ENCODE measurements around the gene APCDD1L. TPM values are rescaled to one million over a fixed set of nuclear protein-coding genes. Genes with fewer than 3 reads are reported as not detected.
A peak's percentile ranks its signal among the peaks of the same experiment; 100 is the strongest.

Gene APCDD1L
- total RNA-seq, 1 experiment from 2014 or later: not detected

- peaks cover 29% of the 10 kb centered on the region for H3K4me1 ChIP-seq (ENCODE audit: low read length)
- DNase-seq: no peak
- H4K20me1 ChIP-seq (ENCODE audit: insufficient read depth, low read depth, low read length): no peaks in the 10 kb centered on the region
Observed at GRCh38 chr20:58494923-58495622, 20.1 kb downstream of the APCDD1L start.

DNA sequence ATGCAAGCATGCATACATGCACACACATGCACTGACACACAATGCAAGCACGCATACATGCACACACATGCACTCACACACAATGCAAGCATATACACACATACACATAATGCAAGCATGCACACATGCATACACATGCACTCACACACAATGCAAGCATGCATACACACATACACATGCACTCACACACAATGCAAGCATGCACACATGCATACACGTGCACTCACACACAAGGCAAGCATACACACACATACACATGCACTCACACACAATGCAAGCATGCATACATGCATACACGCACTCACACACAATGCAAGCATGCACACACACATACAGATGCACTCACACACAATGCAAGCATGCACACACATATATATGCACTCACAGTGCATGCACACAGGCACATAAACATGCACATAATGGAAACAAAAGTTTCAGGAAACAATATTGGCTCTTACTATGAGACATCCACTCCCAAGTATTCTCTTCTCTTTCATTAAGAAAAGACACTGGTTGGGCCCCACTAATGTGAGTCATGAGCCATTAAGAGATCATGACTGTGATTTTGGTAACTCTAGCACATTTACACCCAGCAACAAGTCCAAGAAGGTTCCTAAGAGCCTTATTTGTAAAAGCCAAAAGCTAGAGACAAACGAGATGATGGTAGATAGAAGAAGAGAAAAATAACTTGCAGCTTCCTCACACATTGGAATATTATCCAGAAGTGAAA is 22.2 kb downstream of the APCDD1L start:
- no peak for DNase-seq
- Histone ChIP-seq H3K4me1 (ENCODE audit: low read length) (peaks cover 29% of the 10 kb centered on the region), H3K4me2 (ENCODE audit: low read depth, low read length, poor library complexity, severe bottlenecking) (peak overlapping the region; percentile 59), H3K4me3 (ENCODE audit: low read length) (peak overlapping the region; percentile 8; the same call in 1 of the 2 replicates), H3K36me3 (ENCODE audit: insufficient read depth, low read length) (no peaks in the 10 kb centered on the region), H3K79me2 (ENCODE audit: low read length) (no peaks in the 10 kb centered on the region), H3K9me2 (replicated peaks; ENCODE audit: insufficient read depth, low read length) (no peaks in the 10 kb centered on the region), H3K9me3 (ENCODE audit: low read length) (no peaks in the 10 kb centered on the region), H3K27ac (ENCODE audit: low read length) (no peak overlapping the region), H3K9ac (ENCODE audit: low read length) (no peak overlapping the region), H4K20me1 (ENCODE audit: insufficient read depth, low read depth, low read length) (no peaks in the 10 kb centered on the region), H3K27me3 (ENCODE audit: low read length) (no peaks in the 10 kb centered on the region), H2AFZ (ENCODE audit: low read length) (no peak overlapping the region)

More at GRCh38 chr20:58494923-58495622, 20.1 kb downstream of the APCDD1L start:
- no peak overlapping the region for H3K4me3 ChIP-seq (ENCODE audit: low read length)
- no peaks in the 10 kb centered on the region for H3K27me3 ChIP-seq (ENCODE audit: low read length)
- H2AFZ ChIP-seq (ENCODE audit: low read length): no peak overlapping the region
- H3K9me3 ChIP-seq (ENCODE audit: low read length): no peaks in the 10 kb centered on the region
- H3K9ac ChIP-seq (ENCODE audit: low read length): no peak overlapping the region
- no peak overlapping the region for H3K27ac ChIP-seq (ENCODE audit: low read length)
- H3K36me3 ChIP-seq (ENCODE audit: insufficient read depth, low read length): no peaks in the 10 kb centered on the region
- no peaks in the 10 kb centered on the region for H3K9me2 ChIP-seq (replicated peaks; ENCODE audit: insufficient read depth, low read length)
- H3K4me2 ChIP-seq (ENCODE audit: low read depth, low read length, poor library complexity, severe bottlenecking): no peak overlapping the region
- no peaks in the 10 kb centered on the region for H3K79me2 ChIP-seq (ENCODE audit: low read length)

DNA sequence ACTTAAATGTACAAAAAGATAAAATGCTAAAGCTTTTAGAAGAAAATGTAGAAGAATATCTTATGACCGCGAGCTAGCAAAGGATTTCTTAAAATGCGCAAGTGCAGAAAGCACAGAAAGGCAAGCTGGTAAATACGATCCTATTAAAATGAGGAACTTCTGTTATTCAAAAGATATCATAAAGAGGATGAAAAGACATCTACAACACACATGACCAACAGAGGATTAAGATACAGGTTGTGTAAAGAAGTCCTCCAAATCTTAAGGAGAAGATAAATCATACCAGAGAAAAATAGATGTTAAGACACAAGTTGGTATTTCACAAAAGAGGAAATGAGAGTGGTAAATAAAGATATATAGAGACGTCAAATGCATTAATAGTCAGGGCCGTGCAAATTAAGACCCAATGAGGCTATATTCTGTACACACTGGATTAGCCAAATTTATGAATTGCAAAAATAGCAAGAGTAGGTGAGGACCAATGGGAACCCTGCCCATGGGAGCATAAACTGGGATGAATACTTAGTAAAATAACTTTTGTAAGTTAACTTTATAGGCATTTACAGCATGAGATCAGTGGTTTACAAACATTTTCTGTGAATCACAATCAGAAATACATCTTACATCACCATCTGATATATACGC is 23.0 kb downstream of the APCDD1L start:
- peak overlapping the region; percentile 59 for H3K4me2 ChIP-seq (ENCODE audit: low read depth, low read length, poor library complexity, severe bottlenecking)
- H3K27ac ChIP-seq (ENCODE audit: low read length): peak overlapping the region; percentile 63
- no peaks in the 10 kb centered on the region for H3K36me3 ChIP-seq (ENCODE audit: insufficient read depth, low read length)
- H2AFZ ChIP-seq (ENCODE audit: low read length): no peak overlapping the region
- no peaks in the 10 kb centered on the region for H3K27me3 ChIP-seq (ENCODE audit: low read length)
- H3K9me2 ChIP-seq (replicated peaks; ENCODE audit: insufficient read depth, low read length): no peaks in the 10 kb centered on the region
- peaks cover 5% of the 10 kb centered on the region; the same call in 1 of the 2 replicates for H3K9me3 ChIP-seq (ENCODE audit: low read length)
- no peak overlapping the region for H3K9ac ChIP-seq (ENCODE audit: low read length)
- H3K79me2 ChIP-seq (ENCODE audit: low read length): no peaks in the 10 kb centered on the region
- peak overlapping the region; percentile 14; the same call in 1 of the 2 replicates for H3K4me3 ChIP-seq (ENCODE audit: low read length)
- peak; percentile 80 for DNase-seq
- no peaks in the 10 kb centered on the region for H4K20me1 ChIP-seq (ENCODE audit: insufficient read depth, low read depth, low read length)
- H3K4me1 ChIP-seq (ENCODE audit: low read length): peaks cover 29% of the 10 kb centered on the region

DNA sequence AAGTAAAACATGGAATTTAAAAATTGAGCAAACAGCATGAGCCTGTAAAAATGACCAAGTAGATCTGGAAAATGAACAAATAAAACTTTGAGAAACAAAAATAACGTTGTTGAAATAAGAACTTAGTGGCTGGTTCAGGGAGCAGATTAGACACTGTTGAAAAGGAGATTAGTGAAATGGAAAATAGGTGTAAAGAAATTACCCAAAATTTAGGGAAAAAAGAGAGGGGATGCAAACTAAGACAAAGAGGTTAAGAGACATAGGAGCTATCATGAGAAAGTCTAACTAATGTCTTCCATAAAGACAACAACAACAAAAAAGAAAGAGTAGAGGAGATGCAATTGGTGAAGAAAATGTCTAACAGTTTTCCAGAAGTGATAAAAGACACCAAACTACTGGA is 29.0 kb downstream of the APCDD1L start:
- Histone ChIP-seq H2AFZ (ENCODE audit: low read length) (no peak overlapping the region), H3K27ac (ENCODE audit: low read length) (no peak overlapping the region), H3K27me3 (ENCODE audit: low read length) (no peaks in the 10 kb centered on the region), H3K36me3 (ENCODE audit: insufficient read depth, low read length) (0 out of 2 replicates have a peak, but pooled peaks cover 4% of the 10 kb centered on the region), H3K4me1 (ENCODE audit: low read length) (peaks cover 6% of the 10 kb centered on the region), H3K9ac (ENCODE audit: low read length) (no peak overlapping the region), H3K4me2 (ENCODE audit: low read depth, low read length, poor library complexity, severe bottlenecking) (no peak overlapping the region), H3K4me3 (ENCODE audit: low read length) (no peak overlapping the region), H4K20me1 (ENCODE audit: insufficient read depth, low read depth, low read length) (no peaks in the 10 kb centered on the region; the same call in 1 of the 2 replicates), H3K9me2 (replicated peaks; ENCODE audit: insufficient read depth, low read length) (no peaks in the 10 kb centered on the region), H3K9me3 (ENCODE audit: low read length) (peaks cover 11% of the 10 kb centered on the region), H3K79me2 (ENCODE audit: low read length) (no peaks in the 10 kb centered on the region)
- DNase-seq: no peak

- Histone ChIP-seq H3K9ac (ENCODE audit: low read length) (no peak overlapping the region), H3K79me2 (ENCODE audit: low read length) (no peaks in the 10 kb centered on the region), H3K27ac (ENCODE audit: low read length) (no peak overlapping the region), H3K9me2 (replicated peaks; ENCODE audit: insufficient read depth, low read length) (no peaks in the 10 kb centered on the region), H3K36me3 (ENCODE audit: insufficient read depth, low read length) (0 out of 2 replicates have a peak, but pooled peaks cover 4% of the 10 kb centered on the region), H3K4me1 (ENCODE audit: low read length) (peaks cover 2% of the 10 kb centered on the region; the same call in 1 of the 2 replicates), H3K4me2 (ENCODE audit: low read depth, low read length, poor library complexity, severe bottlenecking) (no peak overlapping the region), H4K20me1 (ENCODE audit: insufficient read depth, low read depth, low read length) (no peaks in the 10 kb centered on the region; the same call in 1 of the 2 replicates), H2AFZ (ENCODE audit: low read length) (no peak overlapping the region), H3K4me3 (ENCODE audit: low read length) (no peak overlapping the region), H3K9me3 (ENCODE audit: low read length) (peaks cover 11% of the 10 kb centered on the region), H3K27me3 (ENCODE audit: low read length) (no peaks in the 10 kb centered on the region)
- DNase-seq: no peak
Observed at GRCh38 chr20:58485393-58485792, 29.8 kb downstream of the APCDD1L start.

DNA sequence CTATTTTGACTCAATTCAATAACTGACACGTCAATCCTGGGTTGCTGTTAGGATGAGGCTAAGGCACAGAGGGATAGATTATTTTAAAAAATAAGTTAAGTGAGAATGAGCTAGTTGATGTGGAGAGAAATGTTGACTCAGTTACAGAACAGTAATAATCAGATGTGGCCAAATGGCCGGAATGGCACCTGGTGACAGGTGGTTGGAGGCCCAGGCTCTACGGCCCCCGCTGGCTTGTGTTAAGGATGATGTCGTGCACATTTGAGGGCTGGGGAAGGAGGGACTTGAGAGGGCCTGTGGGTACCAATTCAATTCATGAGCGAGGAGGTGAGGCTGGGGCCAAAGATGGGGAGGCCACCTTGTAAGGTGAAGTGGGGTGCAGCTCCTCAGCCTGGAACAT is 31.7 kb downstream of the APCDD1L start:
- H3K27me3 ChIP-seq (ENCODE audit: low read length): no peaks in the 10 kb centered on the region
- H3K4me1 ChIP-seq (ENCODE audit: low read length): peaks cover 2% of the 10 kb centered on the region; the same call in 1 of the 2 replicates
- H3K9me3 ChIP-seq (ENCODE audit: low read length): peaks cover 11% of the 10 kb centered on the region
- H2AFZ ChIP-seq (ENCODE audit: low read length): no peak overlapping the region
- no peak overlapping the region for H3K9ac ChIP-seq (ENCODE audit: low read length)
- no peak overlapping the region for H3K27ac ChIP-seq (ENCODE audit: low read length)
- H3K36me3 ChIP-seq (ENCODE audit: insufficient read depth, low read length): 0 out of 2 replicates have a peak, but pooled peaks cover 4% of the 10 kb centered on the region
- H3K79me2 ChIP-seq (ENCODE audit: low read length): no peaks in the 10 kb centered on the region
- DNase-seq: no peak
- H4K20me1 ChIP-seq (ENCODE audit: insufficient read depth, low read depth, low read length): no peaks in the 10 kb centered on the region; the same call in 1 of the 2 replicates
- no peaks in the 10 kb centered on the region for H3K9me2 ChIP-seq (replicated peaks; ENCODE audit: insufficient read depth, low read length)
- no peak overlapping the region for H3K4me3 ChIP-seq (ENCODE audit: low read length)
- no peak overlapping the region for H3K4me2 ChIP-seq (ENCODE audit: low read depth, low read length, poor library complexity, severe bottlenecking)

DNA sequence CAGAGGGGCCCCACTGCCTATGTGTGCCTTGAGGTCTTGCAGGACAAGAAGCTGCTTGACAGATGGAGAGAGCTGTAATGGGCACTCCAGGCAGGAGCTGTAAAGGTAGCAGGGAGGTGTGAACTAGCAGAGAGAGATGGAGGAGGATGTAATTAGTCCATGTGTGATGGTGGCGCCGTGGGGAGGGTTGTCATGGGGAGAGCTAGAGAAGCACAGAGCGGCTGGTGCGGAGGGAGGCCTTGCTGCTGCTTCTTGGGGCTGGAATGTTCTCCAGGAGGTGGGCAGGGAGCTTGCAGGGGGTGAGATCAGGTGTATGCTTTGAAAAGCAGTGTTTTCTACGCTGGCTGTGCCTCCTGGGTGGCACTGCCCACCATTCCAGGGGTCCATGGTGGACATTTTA is 32.1 kb downstream of the APCDD1L start:
- peaks cover 2% of the 10 kb centered on the region; the same call in 1 of the 2 replicates for H3K4me1 ChIP-seq (ENCODE audit: low read length)
- H2AFZ ChIP-seq (ENCODE audit: low read length): no peak overlapping the region
- no peaks in the 10 kb centered on the region for H3K9me2 ChIP-seq (replicated peaks; ENCODE audit: insufficient read depth, low read length)
- no peaks in the 10 kb centered on the region; the same call in 1 of the 2 replicates for H4K20me1 ChIP-seq (ENCODE audit: insufficient read depth, low read depth, low read length)
- H3K27me3 ChIP-seq (ENCODE audit: low read length): no peaks in the 10 kb centered on the region
- peaks cover 11% of the 10 kb centered on the region for H3K9me3 ChIP-seq (ENCODE audit: low read length)
- DNase-seq: no peak
- no peak overlapping the region for H3K27ac ChIP-seq (ENCODE audit: low read length)
- no peaks in the 10 kb centered on the region for H3K79me2 ChIP-seq (ENCODE audit: low read length)
- H3K9ac ChIP-seq (ENCODE audit: low read length): no peak overlapping the region
- no peak overlapping the region for H3K4me2 ChIP-seq (ENCODE audit: low read depth, low read length, poor library complexity, severe bottlenecking)
- H3K36me3 ChIP-seq (ENCODE audit: insufficient read depth, low read length): 0 out of 2 replicates have a peak, but pooled peaks cover 4% of the 10 kb centered on the region
- H3K4me3 ChIP-seq (ENCODE audit: low read length): no peak overlapping the region

DNA sequence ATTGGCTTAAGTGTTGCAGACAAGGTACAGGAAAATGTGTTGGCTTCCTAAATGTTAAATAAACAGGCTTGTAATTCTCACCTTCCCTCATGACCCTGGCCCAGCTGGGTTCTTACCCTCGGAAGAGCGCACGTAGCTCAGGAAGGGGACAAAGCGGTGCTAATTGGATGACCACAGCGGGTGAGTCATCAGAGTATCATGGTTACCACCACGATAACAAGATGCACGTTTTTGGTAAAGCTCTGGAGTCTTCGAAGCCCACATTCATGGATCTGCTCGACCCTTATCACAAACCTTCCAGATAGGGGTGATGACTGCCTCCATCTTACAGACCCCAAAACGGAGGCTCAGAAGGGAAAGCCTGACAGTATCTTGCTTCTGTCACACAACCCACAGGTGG is 32.8 kb downstream of the APCDD1L start:
- H3K4me2 ChIP-seq (ENCODE audit: low read depth, low read length, poor library complexity, severe bottlenecking): no peak overlapping the region
- no peaks in the 10 kb centered on the region for H3K27me3 ChIP-seq (ENCODE audit: low read length)
- H3K79me2 ChIP-seq (ENCODE audit: low read length): no peaks in the 10 kb centered on the region
- no peak overlapping the region for H3K4me3 ChIP-seq (ENCODE audit: low read length)
- H3K9ac ChIP-seq (ENCODE audit: low read length): no peak overlapping the region
- no peaks in the 10 kb centered on the region; the same call in 1 of the 2 replicates for H4K20me1 ChIP-seq (ENCODE audit: insufficient read depth, low read depth, low read length)
- peaks cover 7% of the 10 kb centered on the region for H3K9me3 ChIP-seq (ENCODE audit: low read length)
- peaks cover 2% of the 10 kb centered on the region; the same call in 1 of the 2 replicates for H3K4me1 ChIP-seq (ENCODE audit: low read length)
- no peaks in the 10 kb centered on the region for H3K9me2 ChIP-seq (replicated peaks; ENCODE audit: insufficient read depth, low read length)
- H3K27ac ChIP-seq (ENCODE audit: low read length): no peak overlapping the region
- H3K36me3 ChIP-seq (ENCODE audit: insufficient read depth, low read length): 0 out of 2 replicates have a peak, but pooled peaks cover 4% of the 10 kb centered on the region
- no peak overlapping the region for H2AFZ ChIP-seq (ENCODE audit: low read length)
- DNase-seq: no peak

All from Karpas-422 (cell line).